ENCODE data around the gene SLC26A1. TPM values are rescaled to one million over a fixed set of nuclear protein-coding genes. Genes with fewer than 3 reads are reported as not detected.

The SLC26A1 gene
- total RNA-seq, 1 donor from 2014 or later, result not detected

- Histone ChIP-seq H4K20me1 (ENCODE audit: low read depth) (peaks cover 80% of the 10 kb centered on the region), H3K27ac (no peak overlapping the region), H3F3A (ENCODE audit: low read depth) (peaks cover 30% of the 10 kb centered on the region), H3K27me3 (peaks cover 10% of the 10 kb centered on the region), H3K4me2 (no peak overlapping the region), H3K79me2 (ENCODE audit: low read depth) (peaks cover 22% of the 10 kb centered on the region), H2AFZ (replicated peaks) (no peak overlapping the region), H3K36me3 (no peaks in the 10 kb centered on the region), H3K9me3 (ENCODE audit: low read depth) (no peaks in the 10 kb centered on the region), H3K4me3 (no peak overlapping the region), H3K4me1 (peaks cover 47% of the 10 kb centered on the region), H3K9ac (no peak overlapping the region)
- no peaks in the 10 kb centered on the region for H3K36me3 Mint-ChIP-seq
- no peak overlapping the region for H3K4me3 Mint-ChIP-seq
- TF ChIP-seq EZH2phosphoT487 (IDR thresholded peaks at IDR 0.05) (no peak), EZH2 (IDR thresholded peaks at IDR 0.05) (no peak), CTCF (IDR thresholded peaks at IDR 0.05) (no peak)
- no peak for DNase-seq (ENCODE audit: low spot score)
- H3K27ac Mint-ChIP-seq, result no peak overlapping the region
- no peaks in the 10 kb centered on the region for H3K9me3 Mint-ChIP-seq
- H3K4me1 Mint-ChIP-seq, result peaks cover 18% of the 10 kb centered on the region
- H3K27me3 Mint-ChIP-seq (ENCODE audit: insufficient read depth, low read depth), result peaks cover 12% of the 10 kb centered on the region
Measured at GRCh38 chr4:1017211-1017610, 24.0 kb upstream of the SLC26A1 start.

GRCh38 chr4:1015746-1016145 lies 22.5 kb upstream of the SLC26A1 start:
- peaks cover 17% of the 10 kb centered on the region for H3K27me3 ChIP-seq
- H3K27me3 Mint-ChIP-seq (ENCODE audit: insufficient read depth, low read depth), result peaks cover 12% of the 10 kb centered on the region
- peaks cover 22% of the 10 kb centered on the region for H3K79me2 ChIP-seq (ENCODE audit: low read depth)
- H3K4me2 ChIP-seq, result no peak overlapping the region
- no peak overlapping the region for H3K9ac ChIP-seq
- no peak for DNase-seq (ENCODE audit: low spot score)
- no peak overlapping the region for H3K4me3 Mint-ChIP-seq
- H3K4me1 ChIP-seq, result peaks cover 50% of the 10 kb centered on the region
- no peaks in the 10 kb centered on the region for H3K9me3 Mint-ChIP-seq
- no peak overlapping the region for H3K27ac ChIP-seq
- H3K9me3 ChIP-seq (ENCODE audit: low read depth), result no peaks in the 10 kb centered on the region
- H3K27ac Mint-ChIP-seq, result no peak overlapping the region
- no peaks in the 10 kb centered on the region for H3K36me3 ChIP-seq
- peaks cover 36% of the 10 kb centered on the region for H3F3A ChIP-seq (ENCODE audit: low read depth)
- peaks cover 80% of the 10 kb centered on the region for H4K20me1 ChIP-seq (ENCODE audit: low read depth)
- no peak overlapping the region for H3K4me3 ChIP-seq
- TF ChIP-seq CTCF (IDR thresholded peaks at IDR 0.05), result no peak
- TF ChIP-seq EZH2 (IDR thresholded peaks at IDR 0.05), result no peak
- TF ChIP-seq EZH2phosphoT487 (IDR thresholded peaks at IDR 0.05), result no peak
- peaks cover 18% of the 10 kb centered on the region for H3K4me1 Mint-ChIP-seq
- no peak overlapping the region for H2AFZ ChIP-seq (replicated peaks)
- no peaks in the 10 kb centered on the region for H3K36me3 Mint-ChIP-seq

- Histone ChIP-seq H3K36me3 (no peaks in the 10 kb centered on the region), H3K4me1 (peaks cover 52% of the 10 kb centered on the region), H3K27ac (peak overlapping the region; percentile 77), H3K79me2 (ENCODE audit: low read depth) (peaks cover 22% of the 10 kb centered on the region), H2AFZ (replicated peaks) (no peak overlapping the region), H3K9ac (peak overlapping the region; percentile 30), H3K4me2 (peak overlapping the region; percentile 68), H3K27me3 (peaks cover 23% of the 10 kb centered on the region), H4K20me1 (ENCODE audit: low read depth) (peaks cover 84% of the 10 kb centered on the region), H3F3A (ENCODE audit: low read depth) (peaks cover 41% of the 10 kb centered on the region), H3K9me3 (ENCODE audit: low read depth) (no peaks in the 10 kb centered on the region), H3K4me3 (no peak overlapping the region)
- no peak overlapping the region for H3K27ac Mint-ChIP-seq
- peaks cover 16% of the 10 kb centered on the region for H3K27me3 Mint-ChIP-seq (ENCODE audit: insufficient read depth, low read depth)
- no peak overlapping the region for H3K4me3 Mint-ChIP-seq
- H3K4me1 Mint-ChIP-seq, result peaks cover 22% of the 10 kb centered on the region
- peak; percentile 56 for DNase-seq (ENCODE audit: low spot score)
- no peaks in the 10 kb centered on the region for H3K9me3 Mint-ChIP-seq
- TF ChIP-seq EZH2 (IDR thresholded peaks at IDR 0.05) (no peak), CTCF (IDR thresholded peaks at IDR 0.05) (peak; percentile 28)
- H3K36me3 Mint-ChIP-seq, result no peaks in the 10 kb centered on the region
Measured at GRCh38 chr4:1015179-1015578, 22.0 kb upstream of the SLC26A1 start.
